ENCODE data around the gene CGN.
A peak's percentile ranks its signal among the peaks of the same experiment; 100 is the strongest.

The CGN gene

DNA sequence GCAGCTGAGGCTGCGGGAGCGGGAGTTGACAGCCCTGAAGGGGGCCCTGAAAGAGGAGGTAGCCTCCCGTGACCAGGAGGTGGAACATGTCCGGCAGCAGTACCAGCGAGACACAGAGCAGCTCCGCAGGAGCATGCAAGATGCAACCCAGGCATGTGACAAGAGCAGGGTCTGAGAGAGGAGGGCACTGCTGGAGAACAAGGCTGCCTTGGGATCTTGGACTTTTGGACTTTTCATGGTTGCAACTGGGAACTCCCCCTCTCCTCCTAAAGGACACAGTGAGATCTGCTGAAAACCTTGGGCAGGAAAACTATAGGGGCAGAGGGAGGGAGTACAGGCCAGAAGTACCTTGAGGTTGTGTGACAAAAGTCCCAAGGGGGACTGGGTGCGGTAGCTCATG is 13.5 kb downstream of the CGN start:
- DNase-seq (ENCODE audit: low read depth in 2 of 2): no peak

DNA sequence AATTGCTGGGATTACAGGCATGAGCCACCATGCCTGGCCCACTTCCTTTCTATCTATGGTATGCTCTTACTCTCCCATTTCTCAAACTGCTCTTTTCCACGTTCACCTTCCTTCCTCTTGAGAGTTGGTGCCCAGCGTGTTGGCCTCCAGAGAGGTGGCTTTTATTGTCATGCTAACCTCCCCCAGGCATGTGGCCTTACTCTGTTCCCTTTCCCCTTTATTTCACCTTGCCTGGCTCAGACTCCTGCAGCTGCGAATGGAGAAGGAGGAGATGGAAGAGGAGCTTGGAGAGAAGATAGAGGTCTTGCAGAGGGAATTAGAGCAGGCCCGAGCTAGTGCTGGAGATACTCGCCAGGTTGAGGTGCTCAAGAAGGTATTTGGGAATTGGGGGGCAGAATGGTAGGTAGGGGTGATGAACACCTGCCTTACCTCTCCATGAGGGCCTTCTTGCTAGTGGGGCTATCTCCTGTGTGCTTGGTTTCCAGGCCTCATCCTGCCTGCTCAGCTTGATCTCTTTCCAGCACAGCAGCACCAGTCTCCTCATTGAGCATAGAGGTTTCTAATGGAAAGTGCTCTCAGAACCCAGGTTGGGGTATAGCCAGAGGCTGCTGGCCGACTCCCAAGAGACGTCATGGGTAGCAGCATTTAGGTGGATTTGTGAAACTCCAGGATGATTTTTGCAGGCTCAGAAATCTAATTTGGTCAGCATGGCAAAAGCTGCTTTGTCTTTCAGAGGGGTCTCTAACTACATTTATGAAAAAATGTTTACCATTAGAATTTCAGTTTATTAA is 15.7 kb downstream of the CGN start:
- DNase-seq (ENCODE audit: low read depth in 2 of 2): no peak

DNA sequence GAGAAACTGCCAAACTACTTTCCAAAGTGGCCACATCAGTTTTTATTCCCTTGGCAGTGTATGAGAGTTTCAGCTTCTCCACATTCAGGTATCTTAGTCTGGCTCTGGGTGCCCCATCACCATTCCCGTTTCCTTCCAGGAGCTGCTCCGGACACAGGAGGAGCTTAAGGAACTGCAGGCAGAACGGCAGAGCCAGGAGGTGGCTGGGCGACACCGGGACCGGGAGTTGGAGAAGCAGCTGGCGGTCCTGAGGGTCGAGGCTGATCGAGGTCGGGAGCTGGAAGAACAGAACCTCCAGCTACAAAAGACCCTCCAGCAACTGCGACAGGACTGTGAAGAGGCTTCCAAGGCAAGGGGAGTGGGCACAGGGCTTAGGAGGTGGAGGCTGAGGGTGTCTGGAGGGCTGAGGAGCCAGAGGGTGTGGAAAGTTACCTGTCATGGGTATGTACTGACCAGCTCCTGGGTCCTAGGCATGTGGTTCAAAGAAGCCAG is 18.1 kb downstream of the CGN start:
- DNase-seq (ENCODE audit: low read depth in 2 of 2): no peak

DNA sequence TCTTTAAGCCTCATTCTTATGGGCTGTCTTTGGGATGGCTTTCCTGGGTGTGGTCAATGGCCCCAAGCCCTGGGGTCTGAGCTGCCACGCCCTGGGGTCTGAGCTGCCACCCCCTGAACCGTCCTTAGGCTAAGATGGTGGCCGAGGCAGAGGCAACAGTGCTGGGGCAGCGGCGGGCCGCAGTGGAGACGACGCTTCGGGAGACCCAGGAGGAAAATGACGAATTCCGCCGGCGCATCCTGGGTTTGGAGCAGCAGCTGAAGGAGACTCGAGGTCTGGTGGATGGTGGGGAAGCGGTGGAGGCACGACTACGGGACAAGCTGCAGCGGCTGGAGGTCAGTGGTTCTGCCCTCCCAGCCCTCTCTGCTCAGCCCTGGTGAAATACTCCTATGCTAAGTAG is 18.6 kb downstream of the CGN start:
- no peak for DNase-seq (ENCODE audit: low read depth in 2 of 2)

DNA sequence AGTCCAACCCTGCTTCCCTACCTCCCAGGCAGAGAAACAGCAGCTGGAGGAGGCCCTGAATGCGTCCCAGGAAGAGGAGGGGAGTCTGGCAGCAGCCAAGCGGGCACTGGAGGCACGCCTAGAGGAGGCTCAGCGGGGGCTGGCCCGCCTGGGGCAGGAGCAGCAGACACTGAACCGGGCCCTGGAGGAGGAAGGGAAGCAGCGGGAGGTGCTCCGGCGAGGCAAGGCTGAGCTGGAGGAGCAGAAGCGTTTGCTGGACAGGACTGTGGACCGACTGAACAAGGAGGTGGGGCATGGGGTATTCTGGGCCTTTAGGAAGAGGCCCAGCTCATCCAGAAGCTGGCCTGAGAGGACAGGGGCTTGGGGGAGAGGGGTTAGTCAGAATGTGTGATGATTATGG is 19.3 kb downstream of the CGN start:
- DNase-seq (ENCODE audit: low read depth in 2 of 2): no peak

DNA sequence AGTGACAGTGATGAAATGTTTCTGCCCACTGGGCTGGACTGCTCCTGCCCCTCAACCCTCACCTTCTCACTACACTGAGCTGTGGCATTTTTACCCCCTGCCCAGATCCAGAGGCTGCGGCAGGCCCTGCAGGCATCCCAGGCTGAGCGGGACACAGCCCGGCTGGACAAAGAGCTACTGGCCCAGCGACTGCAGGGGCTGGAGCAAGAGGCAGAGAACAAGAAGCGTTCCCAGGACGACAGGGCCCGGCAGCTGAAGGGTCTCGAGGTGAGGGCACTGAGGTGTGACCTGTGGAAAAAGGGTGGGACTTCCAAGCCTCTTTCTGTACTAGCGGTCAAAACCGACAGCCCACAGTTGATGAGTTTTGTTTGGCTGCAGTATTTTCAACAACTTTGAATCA is 22.7 kb downstream of the CGN start:
- DNase-seq (ENCODE audit: low read depth in 2 of 2): no peak

DNA sequence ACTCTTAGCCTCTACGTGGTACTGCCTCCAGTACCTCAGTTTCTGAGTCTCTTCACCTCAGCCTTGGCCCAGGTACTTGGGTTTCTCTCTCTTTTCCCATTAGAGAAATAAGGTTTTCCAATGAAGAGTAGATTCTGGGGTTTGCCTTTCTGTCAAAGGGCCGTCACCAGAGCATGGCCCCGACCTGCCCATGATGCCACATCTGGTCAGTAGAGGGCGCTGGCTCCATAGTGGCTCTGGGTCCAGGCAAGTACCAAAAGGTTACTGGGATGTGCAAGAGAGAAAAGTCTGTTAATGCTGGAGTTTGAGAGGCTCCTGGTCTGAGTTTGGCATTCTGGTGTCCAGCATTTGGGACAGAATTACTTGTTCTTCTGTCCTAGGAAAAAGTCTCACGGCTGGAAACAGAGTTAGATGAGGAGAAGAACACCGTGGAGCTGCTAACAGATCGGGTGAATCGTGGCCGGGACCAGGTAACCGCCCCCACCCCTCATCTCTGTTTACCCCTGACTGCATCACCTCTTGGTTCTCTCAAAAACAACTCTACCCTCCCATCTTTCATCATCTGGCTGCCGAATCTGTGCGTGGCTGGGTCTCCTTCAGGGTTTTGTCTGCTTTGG is 23.6 kb downstream of the CGN start:
- peak; percentile 65 to 78 for DNase-seq (ENCODE audit: low read depth in 2 of 2)

DNA sequence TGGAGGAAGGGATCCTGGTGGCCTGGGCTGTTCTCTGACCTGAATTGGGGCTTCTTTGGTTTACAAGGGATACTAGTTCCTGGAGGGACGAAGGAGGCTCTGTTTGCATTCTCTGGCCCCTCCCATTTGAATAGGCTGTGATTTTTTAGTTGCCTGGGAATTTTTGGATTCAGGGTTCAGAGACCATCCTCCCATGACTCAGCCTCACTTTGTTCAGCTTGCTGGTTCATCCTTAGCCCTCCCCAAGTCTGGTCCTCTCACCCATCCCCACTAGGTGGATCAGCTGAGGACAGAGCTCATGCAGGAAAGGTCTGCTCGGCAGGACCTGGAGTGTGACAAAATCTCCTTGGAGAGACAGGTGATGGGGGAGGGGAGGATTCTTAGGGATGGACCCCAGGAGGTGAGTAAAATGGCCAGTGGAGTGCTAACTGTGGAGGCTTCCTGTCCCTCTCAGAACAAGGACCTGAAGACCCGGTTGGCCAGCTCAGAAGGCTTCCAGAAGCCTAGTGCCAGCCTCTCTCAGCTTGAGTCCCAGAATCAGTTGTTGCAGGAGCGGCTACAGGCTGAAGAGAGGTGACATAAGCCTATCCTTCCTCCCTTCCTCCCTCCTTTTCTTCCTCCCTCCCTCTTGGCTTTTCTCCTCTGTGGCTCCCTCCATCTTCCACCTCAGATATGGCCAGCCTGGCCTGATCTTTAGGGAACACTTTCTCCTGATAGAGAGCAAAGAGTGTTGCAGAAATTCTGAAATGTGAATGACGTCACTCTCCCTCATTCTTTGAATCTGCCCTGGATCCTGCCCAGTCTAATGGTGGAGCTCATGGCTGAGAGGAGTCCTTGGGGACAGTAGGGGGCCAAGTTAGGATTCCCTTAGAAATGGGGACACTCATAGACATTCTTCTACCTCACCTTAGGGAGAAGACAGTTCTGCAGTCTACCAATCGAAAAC is 24.4 kb downstream of the CGN start:
- DNase-seq (ENCODE audit: low read depth in 2 of 2): no peak

DNA sequence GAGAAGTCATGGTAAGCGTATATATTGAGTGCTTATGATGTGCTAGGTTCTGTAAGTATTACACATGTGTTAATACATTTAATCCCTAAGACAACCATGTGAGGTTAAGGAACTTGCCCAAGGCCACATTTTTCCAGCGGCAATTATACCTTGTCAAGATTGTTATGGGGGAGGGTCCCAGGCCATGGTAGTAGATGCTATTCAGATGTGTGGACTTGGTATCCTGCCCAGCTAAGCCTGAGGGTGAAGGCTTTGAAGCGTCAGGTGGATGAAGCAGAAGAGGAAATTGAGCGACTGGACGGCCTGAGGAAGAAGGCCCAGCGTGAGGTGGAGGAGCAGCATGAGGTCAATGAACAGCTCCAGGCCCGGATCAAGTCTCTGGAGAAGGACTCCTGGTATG is 25.3 kb downstream of the CGN start:
- DNase-seq (ENCODE audit: low read depth in 2 of 2): no peak

DNA sequence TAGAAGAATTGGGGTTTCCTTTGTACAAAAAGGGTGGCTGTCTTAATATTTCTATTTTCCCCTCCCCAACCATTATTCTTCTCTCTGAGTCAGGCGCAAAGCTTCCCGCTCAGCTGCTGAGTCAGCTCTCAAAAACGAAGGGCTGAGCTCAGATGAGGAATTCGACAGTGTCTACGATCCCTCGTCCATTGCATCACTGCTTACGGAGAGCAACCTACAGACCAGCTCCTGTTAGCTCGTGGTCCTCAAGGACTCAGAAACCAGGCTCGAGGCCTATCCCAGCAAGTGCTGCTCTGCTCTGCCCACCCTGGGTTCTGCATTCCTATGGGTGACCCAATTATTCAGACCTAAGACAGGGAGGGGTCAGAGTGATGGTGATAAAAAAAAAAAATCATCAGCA is 25.9 kb downstream of the CGN start:
- DNase-seq (ENCODE audit: low read depth in 2 of 2): no peak

DNA sequence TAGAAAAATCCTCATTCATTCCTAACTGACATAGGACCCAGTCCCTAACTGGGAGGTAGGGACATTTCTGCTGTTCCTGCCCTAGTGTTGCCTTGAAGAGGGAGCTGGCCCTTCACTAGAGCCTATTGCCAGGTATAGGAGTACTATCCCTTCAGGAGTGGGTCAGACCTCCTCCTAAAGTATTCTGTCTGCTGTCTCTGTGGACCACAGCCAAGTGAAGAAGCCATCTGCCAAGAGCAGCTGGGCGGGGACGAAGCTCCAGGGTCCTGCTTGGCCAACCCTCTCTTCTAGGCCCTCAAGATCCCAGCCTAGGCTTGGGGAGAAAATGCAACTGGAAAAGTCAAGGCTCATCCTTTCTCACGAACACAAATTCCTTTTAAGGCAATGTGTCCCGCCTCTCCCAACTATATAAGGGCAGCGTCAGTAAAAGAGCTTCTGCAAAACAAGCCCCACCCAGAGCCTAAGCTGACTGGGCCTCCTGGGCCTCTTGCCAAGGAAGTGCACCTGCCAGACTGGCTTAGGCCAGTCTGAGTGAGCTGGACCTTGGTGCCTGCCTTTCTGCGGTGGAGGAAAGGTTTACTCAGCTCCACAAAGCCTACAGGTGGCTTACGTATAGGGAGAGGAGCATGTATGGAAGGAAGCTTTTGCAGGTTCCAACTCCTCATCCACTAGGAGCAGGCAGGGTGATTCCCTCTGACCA is 28.3 kb downstream of the CGN start:
- DNase-seq (ENCODE audit: low read depth in 2 of 2): no peak

DNA sequence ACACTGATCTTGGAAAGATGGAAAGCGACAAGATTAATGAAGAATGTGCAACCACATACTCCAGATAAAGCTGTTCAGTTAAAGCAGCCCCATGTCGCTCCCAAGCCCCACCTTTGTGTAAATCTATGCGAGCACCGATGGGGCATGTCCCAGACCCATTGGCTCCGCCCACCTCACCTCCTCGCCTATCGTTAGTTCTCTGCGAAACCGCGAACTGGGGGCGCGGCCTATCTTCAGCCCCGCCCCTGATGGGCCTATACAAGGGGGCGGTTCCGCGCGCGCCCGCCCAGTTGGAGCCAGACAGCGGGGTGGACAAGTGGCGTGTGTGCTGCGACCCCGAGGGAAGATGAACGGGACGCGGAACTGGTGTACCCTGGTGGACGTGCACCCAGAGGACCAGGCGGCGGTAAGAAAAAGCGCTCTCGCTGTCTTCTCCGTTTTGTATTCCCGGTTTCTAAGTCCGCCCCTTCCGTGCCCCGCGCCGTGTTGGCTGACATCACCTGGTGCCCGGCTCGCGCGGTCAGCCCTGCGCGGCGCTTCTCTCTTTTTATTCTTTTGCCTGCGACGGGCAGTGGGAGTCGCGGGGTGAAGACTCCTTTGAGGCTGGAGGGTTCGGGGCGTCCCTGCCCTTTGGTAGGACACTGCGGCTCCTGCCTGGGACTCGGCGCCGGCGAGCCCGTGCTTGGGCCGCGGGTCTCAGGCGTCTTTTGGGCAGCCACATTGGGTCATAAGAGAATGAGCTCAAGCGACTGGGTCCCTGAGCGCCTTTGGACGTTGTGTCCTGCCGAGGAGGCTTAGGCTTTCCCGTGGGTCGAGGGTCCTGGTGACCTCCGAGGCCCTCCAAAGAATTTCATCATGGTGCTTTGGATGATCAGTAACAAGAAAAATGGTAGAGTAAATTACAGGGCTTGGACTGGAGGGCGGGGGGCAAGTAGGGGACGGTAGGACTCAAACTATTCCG is 29.1 kb downstream of the CGN start, which contains the start of gene TUFT1:
TSS of gene TUFT1 (plus strand) at position 289 of the 961 bp plus-strand sequence. CDS start at position 347, 58 bp downstream.
- peak; percentile 92 to 93 for DNase-seq (ENCODE audit: low read depth in 2 of 2)

DNA sequence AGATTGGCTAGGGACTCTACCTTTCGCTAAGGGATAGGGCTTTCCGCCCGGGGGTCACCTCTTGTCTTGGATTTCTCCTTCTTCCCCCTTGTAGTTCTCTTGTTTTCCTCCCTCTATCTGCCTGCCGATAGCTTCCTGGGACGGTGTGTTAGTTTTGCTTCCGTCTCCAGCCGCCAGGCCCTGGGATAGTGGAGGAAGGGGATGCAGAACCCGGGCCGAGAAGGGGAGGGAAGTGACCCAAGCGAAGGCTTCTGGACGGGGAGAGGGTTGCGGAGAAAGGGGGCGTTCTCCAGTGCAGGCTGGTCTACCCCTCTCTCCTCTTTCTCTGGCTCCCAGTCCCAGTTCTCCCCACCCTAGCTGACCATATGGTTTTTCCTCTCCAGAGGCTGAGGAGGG is 29.8 kb downstream of the CGN start:
- no peak for DNase-seq (ENCODE audit: low read depth in 2 of 2)

DNA sequence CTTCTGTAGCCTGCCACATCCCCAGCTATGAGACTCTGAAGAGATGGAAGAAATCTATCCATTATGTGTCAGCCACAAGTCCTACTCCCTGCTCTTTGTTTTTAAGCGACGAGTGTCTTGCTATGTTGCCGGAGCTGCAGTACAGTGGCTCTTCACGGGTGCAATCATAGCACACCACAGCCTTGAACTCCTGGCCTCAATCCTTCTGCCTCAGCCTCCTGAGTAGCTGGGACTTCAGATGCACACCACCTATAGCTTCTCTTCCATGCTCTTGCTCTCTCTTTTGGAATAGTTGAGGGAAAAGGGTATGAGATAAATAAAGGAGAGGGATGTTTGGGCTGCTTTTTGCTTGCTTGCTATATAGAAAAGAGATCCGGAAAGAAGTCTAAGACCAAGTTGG is 30.6 kb downstream of the CGN start:
- no peak for DNase-seq (ENCODE audit: low read depth in 2 of 2)

DNA sequence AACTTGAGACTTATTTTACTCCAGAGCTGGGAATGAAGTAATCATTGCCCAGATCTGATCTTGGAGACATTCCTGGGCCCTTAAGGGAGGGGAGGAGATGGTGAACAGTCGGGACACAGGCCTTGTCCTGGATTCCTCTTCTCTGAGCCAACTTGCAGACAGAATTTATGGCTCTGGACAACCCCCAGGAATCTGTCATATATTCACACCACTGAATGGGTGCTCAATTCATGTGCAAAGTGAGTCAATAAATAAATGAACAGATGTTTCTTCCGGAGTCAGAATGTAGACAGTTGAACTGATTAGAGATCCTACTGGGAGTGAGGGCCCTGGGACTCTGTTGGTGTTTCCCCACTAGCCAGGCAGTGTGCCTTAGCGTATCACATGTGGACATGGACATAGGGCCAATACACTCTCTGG is 31.5 kb downstream of the CGN start:
- no peak for DNase-seq (ENCODE audit: low read depth in 2 of 2)

DNA sequence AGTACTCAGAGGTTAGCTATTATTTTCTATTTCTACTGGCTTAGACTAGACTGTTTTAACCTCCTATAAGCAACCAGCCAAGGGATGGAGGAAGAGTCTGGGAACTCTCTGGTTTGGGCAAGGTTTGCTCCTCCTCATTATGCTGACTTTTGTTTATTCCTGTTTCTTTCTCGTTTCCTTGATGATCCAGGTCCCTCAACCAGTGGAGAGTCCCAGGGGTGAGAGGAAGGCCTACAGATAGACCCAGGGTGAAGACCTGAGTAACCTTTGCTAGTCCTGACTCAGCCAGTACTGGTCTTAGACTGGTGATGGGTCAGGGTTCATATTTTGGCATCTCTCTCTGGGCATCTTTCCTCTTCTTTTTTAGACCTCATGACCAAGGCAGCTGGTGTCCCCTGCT is 34.4 kb downstream of the CGN start:
- DNase-seq (ENCODE audit: low read depth in 2 of 2): no peak

DNA sequence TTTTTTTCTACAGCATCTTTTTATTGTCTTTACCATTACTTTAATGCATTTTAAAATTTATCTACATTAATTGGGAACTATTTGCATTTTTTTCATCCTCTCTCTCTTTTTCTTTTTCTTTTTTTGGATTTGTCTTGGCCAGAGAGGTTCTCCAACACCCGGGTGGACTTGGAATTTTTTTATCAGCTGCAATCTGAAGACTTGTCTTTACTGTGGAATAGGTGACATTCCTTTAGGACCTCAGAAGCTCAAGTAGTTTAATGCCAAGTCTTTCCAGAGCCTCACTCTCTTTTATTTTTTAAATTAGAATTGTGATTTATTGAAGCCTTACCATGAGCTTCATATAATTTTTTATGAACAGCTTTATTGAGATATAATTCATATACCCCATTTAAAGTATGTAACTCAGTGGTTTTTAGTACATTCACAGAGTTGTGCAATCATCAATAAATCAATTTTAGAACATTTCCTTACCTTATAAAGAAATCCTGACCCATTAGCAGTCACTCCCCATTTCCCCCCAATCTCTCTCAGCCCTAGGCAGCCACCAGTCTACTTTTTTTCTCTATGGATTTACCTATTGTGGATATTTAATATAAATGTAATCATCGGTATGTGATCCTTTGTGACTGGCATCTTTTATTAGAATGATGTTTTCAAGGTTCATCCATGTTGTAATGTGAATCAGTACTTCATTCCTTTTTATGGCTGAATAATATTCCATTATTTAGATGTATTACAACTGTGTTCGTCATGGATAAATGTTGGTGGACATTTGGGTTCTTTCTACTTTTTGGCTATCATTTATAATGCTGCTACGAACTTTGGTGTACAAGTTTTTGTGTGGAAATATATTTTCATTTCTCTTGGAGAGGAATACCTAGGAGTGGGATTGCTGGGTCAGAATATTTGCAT is 35.1 kb downstream of the CGN start:
- no peak for DNase-seq (ENCODE audit: low read depth in 2 of 2)

DNA sequence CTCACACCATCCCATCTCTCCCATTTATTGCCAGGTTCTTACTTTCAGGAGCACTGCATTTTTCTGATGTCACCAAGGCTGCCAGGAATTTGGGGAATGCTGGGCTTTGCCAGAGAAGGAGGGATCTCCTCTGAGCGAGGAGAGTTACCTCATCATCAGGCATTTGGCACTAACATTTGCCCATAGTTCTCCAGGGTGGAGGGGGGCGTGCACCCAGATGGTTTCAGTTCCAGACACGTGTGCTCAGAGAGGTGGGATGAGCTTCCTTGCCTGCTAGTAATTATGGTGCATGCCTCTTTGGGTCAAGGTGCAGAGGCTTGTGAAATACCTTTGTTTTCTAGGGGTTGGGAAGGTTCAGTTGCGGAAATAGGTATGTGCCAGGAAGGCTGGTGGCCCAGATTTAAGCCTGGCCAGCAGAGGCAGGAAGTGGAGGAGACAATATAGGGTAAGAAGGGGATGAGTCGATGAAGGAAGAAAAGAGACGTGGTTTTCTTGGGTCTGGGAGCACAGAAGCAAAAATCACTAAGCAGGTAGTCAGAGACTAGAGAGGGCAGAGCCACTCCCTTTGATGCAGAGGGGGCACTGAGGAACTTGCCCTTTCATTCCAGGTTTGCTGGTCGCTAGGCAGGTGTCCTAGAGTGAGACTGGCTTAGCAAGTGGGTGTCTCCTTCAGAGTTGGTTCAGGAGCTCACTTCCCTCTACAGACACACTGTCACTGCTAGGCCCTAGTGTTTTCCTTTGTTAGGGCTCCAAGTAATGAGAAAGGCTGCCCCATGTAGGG is 36.1 kb downstream of the CGN start:
- no peak for DNase-seq (ENCODE audit: low read depth in 2 of 2)

DNA sequence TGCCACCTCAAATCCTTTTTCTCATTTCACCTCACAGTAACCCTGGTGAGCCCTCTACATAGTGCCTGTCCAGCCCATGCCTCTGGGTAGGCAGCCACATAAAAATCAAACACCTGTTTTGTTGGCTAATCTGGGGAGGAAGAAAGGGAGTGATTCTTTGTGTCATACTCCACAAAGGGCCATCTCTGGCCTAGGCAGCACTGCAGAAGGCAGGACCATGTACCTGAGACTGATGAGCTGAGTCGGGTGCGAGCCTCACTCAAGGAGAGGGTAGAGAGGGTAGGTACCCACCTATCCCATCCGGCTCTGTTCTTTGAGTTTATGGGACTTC is 36.7 kb downstream of the CGN start:
- no peak for DNase-seq (ENCODE audit: low read depth in 2 of 2)

Measured in stimulated activated CD8-positive, alpha-beta memory T cell treated with anti-CD3 and anti-CD28 coated beads, Interleukin-2, amount 100 ng/mL, for 48 hours (primary cell).